Caco-2 (cell line): ENCODE data around the gene GAN. TPM values are rescaled to one million over a fixed set of nuclear protein-coding genes. Genes with fewer than 3 reads are reported as not detected.

Experiments
- BruUV-seq: library from RNA; stranded (reverse); fragments of 400-500 nt; replicated peaks from 2 replicates; lab custom pipeline; 2021; lab: Mats Ljungman, UMichigan
- CTCF ChIA-PET: fragments of 300-600 bp; sonication (Branson Sonifier 250); formaldehyde crosslinking; loops from one replicate; lab custom pipeline; 2022; ENCODE audit warnings: antibody characterized with exemption; lab: Charles Lee
- POLR2A ChIA-PET: fragments of 300-600 bp; sonication (Branson Sonifier 250); formaldehyde crosslinking; loops from one replicate; lab custom pipeline; 2022; ENCODE audit warnings: antibody characterized with exemption; lab: Charles Lee
- DNase-seq, 2 experiments: peaks; one replicate each; pipeline versions ENCODE4 v3.0.0 to v3.0.0-alpha.2; 2020 to 2022
- H3K27me3 ChIP-seq: replicated peaks from 2 replicates; pipeline ENCODE4 v1.6.0; 2011; ENCODE audit warnings: low read length; ENCODE audit not compliant: control insufficient read depth, insufficient read depth
- H3K36me3 ChIP-seq: 2 replicates; pipeline ENCODE4 v1.5.1; 2011; ENCODE audit warnings: low read length; ENCODE audit not compliant: control insufficient read depth, insufficient read depth
- H3K4me1 ChIP-seq: fragments of 250-450 bp; sonication (Bioruptor Pico); 2 replicates; pipeline ENCODE4 v1.5.1; 2020; ENCODE audit warnings: mild to moderate bottlenecking
- H3K4me3 ChIP-seq: 2 replicates; pipeline ENCODE4 v1.5.1; 2011; ENCODE audit warnings: low read depth, mild to moderate bottlenecking, control low read depth, low read length
- H3K9me3 ChIP-seq: fragments of 250-450 bp; sonication (Bioruptor Pico); 2 replicates; pipeline ENCODE4 v1.5.1; 2020; ENCODE audit warnings: mild to moderate bottlenecking, moderate library complexity
- H3K27ac Mint-ChIP-seq: one replicate; pipeline ENCODE4 v1.8.0; 2022; ENCODE audit warnings: mixed read lengths; ENCODE audit not compliant: unreplicated experiment
- H3K27me3 Mint-ChIP-seq: one replicate; pipeline ENCODE4 v1.8.0; 2022; ENCODE audit warnings: mixed read lengths; ENCODE audit not compliant: insufficient read depth, unreplicated experiment
- H3K36me3 Mint-ChIP-seq: one replicate; pipeline ENCODE4 v1.8.0; 2022; ENCODE audit warnings: mild to moderate bottlenecking, mixed read lengths; ENCODE audit not compliant: insufficient read depth, unreplicated experiment
- H3K4me1 Mint-ChIP-seq: one replicate; pipeline ENCODE4 v1.8.0; 2022; ENCODE audit warnings: low read depth, mixed read lengths; ENCODE audit not compliant: unreplicated experiment
- H3K4me3 Mint-ChIP-seq: one replicate; pipeline ENCODE4 v1.8.0; 2022; ENCODE audit warnings: mild to moderate bottlenecking, moderate library complexity, mixed read lengths; ENCODE audit not compliant: unreplicated experiment
- H3K9me3 Mint-ChIP-seq: one replicate; pipeline ENCODE4 v1.8.0; 2022; ENCODE audit warnings: mixed read lengths; ENCODE audit not compliant: unreplicated experiment
- intact Hi-C: fragments of 100-400 bp; cut with micrococcal nuclease; formaldehyde crosslinking; loops from one replicate; pipeline ENCODE4 v1.10.0; 2022; ENCODE audit not compliant: unreplicated experiment
- total RNA-seq: library from RNA; stranded (reverse); gene quantifications from 2 replicates; pipeline ENCODE4 v1.2.3, GENCODE V29; 2022
- TF ChIP-seq, protein P1 (sequence below), 2 experiments: fragments of 200-600 bp in 1 of 2; IDR thresholded peaks; 1 replicate in 1 of 2; 2 replicates in 1 of 2; pipeline versions ENCODE4 v1.5.1 to v1.8.0; 2011 to 2022; ENCODE audit warnings: antibody characterized with exemption in 1 of 2, control low read depth in 1 of 2, inconsistent platforms in 1 of 2, low read depth in 1 of 2, low read length in 1 of 2, mild to moderate bottlenecking in 1 of 2, moderate library complexity in 1 of 2; ENCODE audit not compliant: insufficient read depth in 1 of 2, severe bottlenecking in 1 of 2, unreplicated experiment in 1 of 2

GAN gene
- total RNA-seq, 1 experiment from 2014 or later, result 29.3 TPM

DNA sequence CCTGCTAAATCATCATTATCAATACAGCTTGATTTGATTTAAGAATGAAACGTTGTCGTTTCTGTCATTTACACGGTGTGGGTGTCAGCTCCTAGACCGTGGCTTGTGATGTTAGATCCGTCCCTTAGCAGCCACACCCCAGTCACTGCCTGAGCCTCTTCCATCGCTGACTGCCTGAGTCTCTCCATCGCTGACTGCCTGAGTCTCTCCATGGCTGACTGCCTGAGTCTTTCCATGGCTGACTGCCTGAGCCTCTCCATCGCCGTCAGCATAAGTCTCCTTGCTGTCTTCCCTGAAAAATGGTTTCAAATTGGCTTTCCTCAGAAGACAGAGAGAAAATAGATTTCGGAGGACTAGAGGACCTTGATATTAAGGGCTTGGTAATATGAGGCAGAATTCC, 76.1 kb downstream of the GAN start:
- no peaks in the 10 kb centered on the region for H3K27me3 Mint-ChIP-seq
- no peak for DNase-seq
- intact Hi-C loops, result no loop called here
- TF ChIP-seq, protein P1, sequence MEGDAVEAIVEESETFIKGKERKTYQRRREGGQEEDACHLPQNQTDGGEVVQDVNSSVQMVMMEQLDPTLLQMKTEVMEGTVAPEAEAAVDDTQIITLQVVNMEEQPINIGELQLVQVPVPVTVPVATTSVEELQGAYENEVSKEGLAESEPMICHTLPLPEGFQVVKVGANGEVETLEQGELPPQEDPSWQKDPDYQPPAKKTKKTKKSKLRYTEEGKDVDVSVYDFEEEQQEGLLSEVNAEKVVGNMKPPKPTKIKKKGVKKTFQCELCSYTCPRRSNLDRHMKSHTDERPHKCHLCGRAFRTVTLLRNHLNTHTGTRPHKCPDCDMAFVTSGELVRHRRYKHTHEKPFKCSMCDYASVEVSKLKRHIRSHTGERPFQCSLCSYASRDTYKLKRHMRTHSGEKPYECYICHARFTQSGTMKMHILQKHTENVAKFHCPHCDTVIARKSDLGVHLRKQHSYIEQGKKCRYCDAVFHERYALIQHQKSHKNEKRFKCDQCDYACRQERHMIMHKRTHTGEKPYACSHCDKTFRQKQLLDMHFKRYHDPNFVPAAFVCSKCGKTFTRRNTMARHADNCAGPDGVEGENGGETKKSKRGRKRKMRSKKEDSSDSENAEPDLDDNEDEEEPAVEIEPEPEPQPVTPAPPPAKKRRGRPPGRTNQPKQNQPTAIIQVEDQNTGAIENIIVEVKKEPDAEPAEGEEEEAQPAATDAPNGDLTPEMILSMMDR (IDR thresholded peaks at IDR 0.05; ENCODE audit: insufficient read depth in 1 of 2, low read depth in 1 of 2, low read length in 1 of 2, severe bottlenecking in 1 of 2, unreplicated experiment in 1 of 2), result no peak
- BruUV-seq, result no TSS peak
- Histone ChIP-seq H3K4me3 (no peak overlapping the region), H3K9me3 (no peaks in the 10 kb centered on the region), H3K36me3 (no peaks in the 10 kb centered on the region; the same call in 1 of the 2 replicates), H3K4me1 (no peaks in the 10 kb centered on the region), H3K27me3 (no peaks in the 10 kb centered on the region)
- H3K27ac Mint-ChIP-seq, result no peak overlapping the region
- peaks cover 43% of the 10 kb centered on the region for H3K36me3 Mint-ChIP-seq
- H3K9me3 Mint-ChIP-seq, result no peaks in the 10 kb centered on the region
- ChIA-PET CTCF (no interaction called here), POLR2A (no interaction called here)
- no peak overlapping the region for H3K4me3 Mint-ChIP-seq
- H3K4me1 Mint-ChIP-seq, result no peaks in the 10 kb centered on the region

- Mint-ChIP-seq H3K27ac (no peak overlapping the region), H3K4me3 (no peak overlapping the region), H3K4me1 (no peaks in the 10 kb centered on the region), H3K27me3 (no peaks in the 10 kb centered on the region), H3K9me3 (no peaks in the 10 kb centered on the region), H3K36me3 (peaks cover 36% of the 10 kb centered on the region)
- DNase-seq, result no peak
- CTCF ChIA-PET, result no interaction called here
- TF ChIP-seq, protein P1 (IDR thresholded peaks at IDR 0.05; ENCODE audit: insufficient read depth in 1 of 2, low read depth in 1 of 2, low read length in 1 of 2, severe bottlenecking in 1 of 2, unreplicated experiment in 1 of 2), result no peak
- Histone ChIP-seq H3K4me1 (no peaks in the 10 kb centered on the region), H3K4me3 (no peak overlapping the region), H3K27me3 (no peaks in the 10 kb centered on the region), H3K36me3 (no peaks in the 10 kb centered on the region; the same call in 1 of the 2 replicates), H3K9me3 (no peaks in the 10 kb centered on the region)
- POLR2A ChIA-PET, result interaction anchor here (0.6 kb wide), 1 partner anchor 34 kb away, joined by 6 read pairs; no protein-coding TSS in a partner anchor
- intact Hi-C loops, result no loop called here
- BruUV-seq, result no TSS peak
Observed at GRCh38 chr16:81392011-81392410, 77.2 kb downstream of the GAN start.

GRCh38 chr16:81394416-81394815, 79.7 kb downstream of the GAN start:
- POLR2A ChIA-PET, result no interaction called here
- peaks cover 7% of the 10 kb centered on the region for H3K9me3 Mint-ChIP-seq
- Histone ChIP-seq H3K4me3 (no peak overlapping the region), H3K9me3 (peaks cover under 1% of the 10 kb centered on the region; the same call in 1 of the 2 replicates), H3K27me3 (no peaks in the 10 kb centered on the region), H3K36me3 (no peaks in the 10 kb centered on the region; the same call in 1 of the 2 replicates), H3K4me1 (no peaks in the 10 kb centered on the region)
- no TSS peak for BruUV-seq
- no peak overlapping the region for H3K4me3 Mint-ChIP-seq
- no peak overlapping the region for H3K27ac Mint-ChIP-seq
- intact Hi-C loops, result no loop called here
- TF ChIP-seq, protein P1 (IDR thresholded peaks at IDR 0.05; ENCODE audit: insufficient read depth in 1 of 2, low read depth in 1 of 2, low read length in 1 of 2, severe bottlenecking in 1 of 2, unreplicated experiment in 1 of 2), result no peak
- peaks cover 24% of the 10 kb centered on the region for H3K36me3 Mint-ChIP-seq
- H3K4me1 Mint-ChIP-seq, result no peaks in the 10 kb centered on the region
- no peaks in the 10 kb centered on the region for H3K27me3 Mint-ChIP-seq
- CTCF ChIA-PET, result interaction anchor here (0.6 kb wide), 1 partner anchor 67 kb away, joined by 3 read pairs; no protein-coding TSS in a partner anchor
- DNase-seq, result no peak
